H1 (cell line): ENCODE data around the gene STEAP2. TPM values are rescaled to one million over a fixed set of nuclear protein-coding genes. Genes with fewer than 3 reads are reported as not detected.

Experiments used
- CTBP2 ChIP-seq: IDR thresholded peaks from 2 replicates; pipeline ENCODE4 v1.7.0; 2011; ENCODE audit warnings: borderline replicate concordance, mild to moderate bottlenecking, moderate library complexity, mixed read lengths, low read length; ENCODE audit not compliant: insufficient read depth, insufficient read length
- CTCF ChIP-seq, 3 experiments: IDR thresholded peaks; 1 replicate in 2 of 3; 2 replicates in 1 of 3; pipeline versions ENCODE4 v1.5.1 to v1.6.1; 2011; ENCODE audit warnings: low read length in 3 of 3, mild to moderate bottlenecking in 3 of 3, inconsistent platforms in 2 of 3, low read depth in 1 of 3, moderate library complexity in 1 of 3; ENCODE audit not compliant: insufficient read depth in 1 of 3; ENCODE audit errors: control extremely low read depth in 1 of 3
- KDM5A ChIP-seq: fragments of 200-600 bp; IDR thresholded peaks from 2 replicates; pipeline ENCODE4 v1.7.1; 2012; ENCODE audit warnings: mild to moderate bottlenecking, low read length, inconsistent platforms, mixed read lengths
- MAX ChIP-seq: IDR thresholded peaks from 2 replicates; pipeline ENCODE4 v1.6.1; 2012; ENCODE audit warnings: inconsistent platforms
- RXRA ChIP-seq: IDR thresholded peaks from 2 replicates; pipeline ENCODE4 v1.6.1; 2011; ENCODE audit warnings: low read depth, mild to moderate bottlenecking, low read length, moderate library complexity; ENCODE audit not compliant: insufficient read depth
- SP4 ChIP-seq: IDR thresholded peaks from 2 replicates; pipeline ENCODE4 v1.6.1; 2012; ENCODE audit warnings: low read length, inconsistent platforms
- SRF ChIP-seq: IDR thresholded peaks from 2 replicates; pipeline ENCODE4 v1.6.1; 2011; ENCODE audit warnings: mild to moderate bottlenecking, low read depth, low read length, moderate library complexity
- TAF7 ChIP-seq: optimal IDR thresholded peaks from 2 replicates; pipeline ENCODE3; 2011; ENCODE audit warnings: low read depth, mild to moderate bottlenecking, inconsistent platforms, low read length, moderate library complexity, borderline replicate concordance
- polyA plus RNA-seq, 7 experiments: library from polyadenylated mRNA; depleted of rRNA in 3 of 7; stranded (reverse) in 5 of 7; unstranded in 2 of 7; fragments of >200 nt in 5 of 7; fragments of 200-250 nt in 2 of 7; gene quantifications; 1 replicate in 5 of 7; 2 replicates in 1 of 7; 4 replicates in 1 of 7; pipeline versions ENCODE4 v1.2.1 to v1.2.3, GENCODE V29; 2011 to 2013; ENCODE audit warnings: missing spikeins in 2 of 7, mixed read lengths in 2 of 7
- total RNA-seq: library from RNA; stranded (reverse); fragmentation: NEBNext Ultra II Directional; extraction: Animal tissue kit (Norgen Biotek cat#: 25700); gene quantifications from 2 replicates; pipeline ENCODE4 v1.2.1, GENCODE V29; 2021
- TF ChIP-seq, protein P1 (sequence below): fragments of 300-600 bp; sonication (generic); IDR thresholded peaks from 2 replicates; pipeline ENCODE4 v1.7.1; 2012; ENCODE audit warnings: low read length, moderate library complexity, mild to moderate bottlenecking, inconsistent platforms; ENCODE audit not compliant: insufficient replicate concordance

The STEAP2 gene
- total and polyA plus RNA-seq, 2 of the 8 experiments (the other 6 are each of a cell fraction or from before 2014, with no cell fraction given), result 13.4 to 18.4 TPM

- TF ChIP-seq, protein P1, sequence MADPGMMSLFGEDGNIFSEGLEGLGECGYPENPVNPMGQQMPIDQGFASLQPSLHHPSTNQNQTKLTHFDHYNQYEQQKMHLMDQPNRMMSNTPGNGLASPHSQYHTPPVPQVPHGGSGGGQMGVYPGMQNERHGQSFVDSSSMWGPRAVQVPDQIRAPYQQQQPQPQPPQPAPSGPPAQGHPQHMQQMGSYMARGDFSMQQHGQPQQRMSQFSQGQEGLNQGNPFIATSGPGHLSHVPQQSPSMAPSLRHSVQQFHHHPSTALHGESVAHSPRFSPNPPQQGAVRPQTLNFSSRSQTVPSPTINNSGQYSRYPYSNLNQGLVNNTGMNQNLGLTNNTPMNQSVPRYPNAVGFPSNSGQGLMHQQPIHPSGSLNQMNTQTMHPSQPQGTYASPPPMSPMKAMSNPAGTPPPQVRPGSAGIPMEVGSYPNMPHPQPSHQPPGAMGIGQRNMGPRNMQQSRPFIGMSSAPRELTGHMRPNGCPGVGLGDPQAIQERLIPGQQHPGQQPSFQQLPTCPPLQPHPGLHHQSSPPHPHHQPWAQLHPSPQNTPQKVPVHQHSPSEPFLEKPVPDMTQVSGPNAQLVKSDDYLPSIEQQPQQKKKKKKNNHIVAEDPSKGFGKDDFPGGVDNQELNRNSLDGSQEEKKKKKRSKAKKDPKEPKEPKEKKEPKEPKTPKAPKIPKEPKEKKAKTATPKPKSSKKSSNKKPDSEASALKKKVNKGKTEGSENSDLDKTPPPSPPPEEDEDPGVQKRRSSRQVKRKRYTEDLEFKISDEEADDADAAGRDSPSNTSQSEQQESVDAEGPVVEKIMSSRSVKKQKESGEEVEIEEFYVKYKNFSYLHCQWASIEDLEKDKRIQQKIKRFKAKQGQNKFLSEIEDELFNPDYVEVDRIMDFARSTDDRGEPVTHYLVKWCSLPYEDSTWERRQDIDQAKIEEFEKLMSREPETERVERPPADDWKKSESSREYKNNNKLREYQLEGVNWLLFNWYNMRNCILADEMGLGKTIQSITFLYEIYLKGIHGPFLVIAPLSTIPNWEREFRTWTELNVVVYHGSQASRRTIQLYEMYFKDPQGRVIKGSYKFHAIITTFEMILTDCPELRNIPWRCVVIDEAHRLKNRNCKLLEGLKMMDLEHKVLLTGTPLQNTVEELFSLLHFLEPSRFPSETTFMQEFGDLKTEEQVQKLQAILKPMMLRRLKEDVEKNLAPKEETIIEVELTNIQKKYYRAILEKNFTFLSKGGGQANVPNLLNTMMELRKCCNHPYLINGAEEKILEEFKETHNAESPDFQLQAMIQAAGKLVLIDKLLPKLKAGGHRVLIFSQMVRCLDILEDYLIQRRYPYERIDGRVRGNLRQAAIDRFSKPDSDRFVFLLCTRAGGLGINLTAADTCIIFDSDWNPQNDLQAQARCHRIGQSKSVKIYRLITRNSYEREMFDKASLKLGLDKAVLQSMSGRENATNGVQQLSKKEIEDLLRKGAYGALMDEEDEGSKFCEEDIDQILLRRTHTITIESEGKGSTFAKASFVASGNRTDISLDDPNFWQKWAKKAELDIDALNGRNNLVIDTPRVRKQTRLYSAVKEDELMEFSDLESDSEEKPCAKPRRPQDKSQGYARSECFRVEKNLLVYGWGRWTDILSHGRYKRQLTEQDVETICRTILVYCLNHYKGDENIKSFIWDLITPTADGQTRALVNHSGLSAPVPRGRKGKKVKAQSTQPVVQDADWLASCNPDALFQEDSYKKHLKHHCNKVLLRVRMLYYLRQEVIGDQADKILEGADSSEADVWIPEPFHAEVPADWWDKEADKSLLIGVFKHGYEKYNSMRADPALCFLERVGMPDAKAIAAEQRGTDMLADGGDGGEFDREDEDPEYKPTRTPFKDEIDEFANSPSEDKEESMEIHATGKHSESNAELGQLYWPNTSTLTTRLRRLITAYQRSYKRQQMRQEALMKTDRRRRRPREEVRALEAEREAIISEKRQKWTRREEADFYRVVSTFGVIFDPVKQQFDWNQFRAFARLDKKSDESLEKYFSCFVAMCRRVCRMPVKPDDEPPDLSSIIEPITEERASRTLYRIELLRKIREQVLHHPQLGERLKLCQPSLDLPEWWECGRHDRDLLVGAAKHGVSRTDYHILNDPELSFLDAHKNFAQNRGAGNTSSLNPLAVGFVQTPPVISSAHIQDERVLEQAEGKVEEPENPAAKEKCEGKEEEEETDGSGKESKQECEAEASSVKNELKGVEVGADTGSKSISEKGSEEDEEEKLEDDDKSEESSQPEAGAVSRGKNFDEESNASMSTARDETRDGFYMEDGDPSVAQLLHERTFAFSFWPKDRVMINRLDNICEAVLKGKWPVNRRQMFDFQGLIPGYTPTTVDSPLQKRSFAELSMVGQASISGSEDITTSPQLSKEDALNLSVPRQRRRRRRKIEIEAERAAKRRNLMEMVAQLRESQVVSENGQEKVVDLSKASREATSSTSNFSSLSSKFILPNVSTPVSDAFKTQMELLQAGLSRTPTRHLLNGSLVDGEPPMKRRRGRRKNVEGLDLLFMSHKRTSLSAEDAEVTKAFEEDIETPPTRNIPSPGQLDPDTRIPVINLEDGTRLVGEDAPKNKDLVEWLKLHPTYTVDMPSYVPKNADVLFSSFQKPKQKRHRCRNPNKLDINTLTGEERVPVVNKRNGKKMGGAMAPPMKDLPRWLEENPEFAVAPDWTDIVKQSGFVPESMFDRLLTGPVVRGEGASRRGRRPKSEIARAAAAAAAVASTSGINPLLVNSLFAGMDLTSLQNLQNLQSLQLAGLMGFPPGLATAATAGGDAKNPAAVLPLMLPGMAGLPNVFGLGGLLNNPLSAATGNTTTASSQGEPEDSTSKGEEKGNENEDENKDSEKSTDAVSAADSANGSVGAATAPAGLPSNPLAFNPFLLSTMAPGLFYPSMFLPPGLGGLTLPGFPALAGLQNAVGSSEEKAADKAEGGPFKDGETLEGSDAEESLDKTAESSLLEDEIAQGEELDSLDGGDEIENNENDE, result no peak
- no peak for TF ChIP-seq RXRA
- no peak for TF ChIP-seq TAF7
- no peak for TF ChIP-seq MAX
- TF ChIP-seq SRF, result no peak
- no peak for TF ChIP-seq CTBP2
- TF ChIP-seq KDM5A, result no peak
- no peak for TF ChIP-seq SP4
- no peak for TF ChIP-seq CTCF (IDR thresholded peaks at IDR 0.05; ENCODE audit: control extremely low read depth in 1 of 3, insufficient read depth in 1 of 3, low read depth in 1 of 3, low read length in 3 of 3)
These were observed 45.4 kb upstream of the STEAP2 start (continued) for GRCh38 chr7:90166153-90166552.
